ENCODE data around the gene OR5T1. TPM values are rescaled to one million over a fixed set of nuclear protein-coding genes. Genes with fewer than 3 reads are reported as not detected.

OR5T1 gene
- total and polyA plus RNA-seq, 2 of the 8 experiments (the other 6 are each of a cell fraction or from before 2014, with no cell fraction given): not detected

GRCh38 chr11:56307836-56308235, 33.9 kb downstream of the OR5T1 start:
- H3K36me3 ChIP-seq (ENCODE audit: control insufficient read depth in 2 of 4, insufficient read depth in 4 of 4, low read length in 3 of 4): no peaks in the 10 kb centered on the region; a peak in 1 of 8 replicates
- no peaks in the 10 kb centered on the region for H3K79me2 ChIP-seq (ENCODE audit: control insufficient read depth in 1 of 2, insufficient read depth in 2 of 2, low read length in 2 of 2)
- H2AFZ ChIP-seq (ENCODE audit: low read length): no peak overlapping the region
- FAIRE-seq (no peak), DNase-seq (ENCODE audit: low read depth in 1 of 2, low spot score in 2 of 2) (no peak)
- no peaks in the 10 kb centered on the region for H3K79me1 ChIP-seq (ENCODE audit: low read depth, low read length)
- no peak overlapping the region for H3K9ac ChIP-seq (replicated peaks in 1 of 4; ENCODE audit: extremely low read depth in 1 of 4, low read depth in 3 of 4, low read length in 3 of 4)
- TF ChIP-seq BRCA1 (IDR thresholded peaks at IDR 0.05; ENCODE audit: low read depth, low read length) (no peak), CREB1 (IDR thresholded peaks at IDR 0.05) (no peak), POU5F1 (IDR thresholded peaks at IDR 0.05; ENCODE audit: low read depth, low read length) (no peak), SIX5 (IDR thresholded peaks at IDR 0.05; ENCODE audit: low read depth, low read length) (no peak), POLR2A (IDR thresholded peaks at IDR 0.05; ENCODE audit: control extremely low read depth in 1 of 2, low read depth in 2 of 2, low read length in 2 of 2) (no peak), ASH2L (IDR thresholded peaks at IDR 0.05; ENCODE audit: low read length) (no peak), TBP (IDR thresholded peaks at IDR 0.05; ENCODE audit: low read depth, low read length) (no peak), HDAC6 (IDR thresholded peaks at IDR 0.05; ENCODE audit: low read depth, low read length) (no peak), MAFK (IDR thresholded peaks at IDR 0.05; ENCODE audit: low read depth, low read length) (no peak), RAD21 (IDR thresholded peaks at IDR 0.05 in 1 of 2, conservative IDR thresholded peaks at IDR 0.05 in 1 of 2; ENCODE audit: low read depth in 2 of 2, low read length in 2 of 2) (no peak), BACH1 (IDR thresholded peaks at IDR 0.05; ENCODE audit: low read length) (no peak), CEBPB (IDR thresholded peaks at IDR 0.05; ENCODE audit: low read depth, low read length) (no peak), TAF7 (optimal IDR thresholded peaks at IDR 0.05; ENCODE audit: borderline replicate concordance, low read depth, low read length) (no peak)
- no peak overlapping the region for H4K91ac ChIP-seq (replicated peaks; ENCODE audit: insufficient read length, low read length)
- ChIA-PET POLR2A (ENCODE audit: partially characterized antibody) (no interaction called here), CTCF (ENCODE audit: partially characterized antibody) (interaction anchor here (0.6 to 0.7 kb wide), 2 partner anchors 61 to 132 kb away, joined by 3 to 5 read pairs; partner anchors contain the start of gene OR5J2)
- H3K27ac ChIP-seq (ENCODE audit: low read depth, low read length): no peak overlapping the region
- no peak overlapping the region for H3K14ac ChIP-seq (ENCODE audit: insufficient read length)
- no peak overlapping the region for H3K4ac ChIP-seq (replicated peaks; ENCODE audit: insufficient read length, low read depth, low read length)
- H3K18ac ChIP-seq (ENCODE audit: extremely low read depth, low read length): no peak overlapping the region
- no peaks in the 10 kb centered on the region for H3K23me2 ChIP-seq (ENCODE audit: low read depth, low read length)
- H3K56ac ChIP-seq (replicated peaks; ENCODE audit: insufficient read length, low read depth, low read length): no peak overlapping the region
- H2BK15ac ChIP-seq (ENCODE audit: low read length): no peak overlapping the region
- H3K4me1 ChIP-seq (replicated peaks in 1 of 4; ENCODE audit: control insufficient read depth in 3 of 4, insufficient read depth in 4 of 4, low read length in 3 of 4): no peaks in the 10 kb centered on the region
- H2BK120ac ChIP-seq (replicated peaks; ENCODE audit: low read depth, low read length): no peak overlapping the region
- no peaks in the 10 kb centered on the region for H3K9me3 ChIP-seq (ENCODE audit: insufficient read depth in 2 of 2, low read depth in 1 of 2, low read length in 1 of 2)
- 93% methylated on average over 3 of the region's 3 CpGs; no CpG with 5 or more reads in 1 of the 2 experiments for WGBS, 2 experiments (ENCODE audit: extremely low coverage in 1 of 2, insufficient coverage in 1 of 2, insufficient read length in 1 of 2, insufficient replicate concordance in 2 of 2, low coverage in 1 of 2, low lambda C conversion rate in 2 of 2, missing lambda C conversion rate in 1 of 2)
- no peak overlapping the region for H3K4me2 ChIP-seq (ENCODE audit: insufficient read depth in 1 of 2, low read depth in 2 of 2, low read length in 2 of 2)
- H2BK5ac ChIP-seq (ENCODE audit: low read depth, low read length): no peak overlapping the region
- no peak overlapping the region for H3K23ac ChIP-seq (ENCODE audit: insufficient read length)
- H2AK5ac ChIP-seq (ENCODE audit: low read depth, low read length): no peak overlapping the region
- no peak overlapping the region for H4K5ac ChIP-seq (ENCODE audit: insufficient read length, low read depth, low read length)
- H2BK12ac ChIP-seq (ENCODE audit: low read depth, low read length): no peak overlapping the region
- no peak overlapping the region for H3K4me3 ChIP-seq (ENCODE audit: extremely low read depth in 1 of 4, insufficient read depth in 2 of 4, low read depth in 3 of 4, low read length in 4 of 4)
- no peak overlapping the region for H2BK20ac ChIP-seq (ENCODE audit: low read length)
- H3K27me3 ChIP-seq (replicated peaks in 1 of 4; ENCODE audit: control insufficient read depth in 3 of 4, extremely low read depth in 1 of 4, insufficient read depth in 3 of 4, low read length in 3 of 4): 0 out of 7 replicates have a peak, but pooled peaks cover 0 to 2% (median 0%) of the 10 kb centered on the region in 4 experiments
- no peak overlapping the region for H4K8ac ChIP-seq (ENCODE audit: extremely low read depth, insufficient read depth, low read length)
- no peaks in the 10 kb centered on the region for H4K20me1 ChIP-seq (replicated peaks in 1 of 2; ENCODE audit: control insufficient read depth in 1 of 2, insufficient read depth in 2 of 2, low read length in 2 of 2)
